ENCODE data around the gene GPHA2.
A peak's percentile ranks its signal among the peaks of the same experiment; 100 is the strongest.

The GPHA2 gene

GRCh38 chr11:64909653-64910343, 25.9 kb downstream of the GPHA2 start:
- no peak for DNase-seq

- DNase-seq: no peak
These were observed 26.9 kb downstream of the GPHA2 start for GRCh38 chr11:64908766-64909165.

GRCh38 chr11:64906314-64906635, 29.4 kb downstream of the GPHA2 start:
- DNase-seq: no peak

- DNase-seq: no peak
These were observed 30.0 kb downstream of the GPHA2 start for GRCh38 chr11:64905516-64906313.

- no peak for DNase-seq
These were observed 32.3 kb downstream of the GPHA2 start for GRCh38 chr11:64903291-64903833.

GRCh38 chr11:64902102-64902900, 33.4 kb downstream of the GPHA2 start:
- DNase-seq: no peak

GRCh38 chr11:64900774-64901173, 34.9 kb downstream of the GPHA2 start:
- DNase-seq: no peak

- no peak for DNase-seq
These were observed 35.4 kb downstream of the GPHA2 start for GRCh38 chr11:64900263-64900678.

GRCh38 chr11:64898541-64898940, 37.2 kb downstream of the GPHA2 start:
- DNase-seq: no peak

- DNase-seq: no peak
These were observed 37.6 kb downstream of the GPHA2 start for GRCh38 chr11:64898076-64898445.

- DNase-seq: no peak
These were observed 38.2 kb downstream of the GPHA2 start for GRCh38 chr11:64897381-64898075.

- DNase-seq: no peak
These were observed 39.2 kb downstream of the GPHA2 start for GRCh38 chr11:64896448-64897022.

- DNase-seq: no peak
These were observed 40.8 kb downstream of the GPHA2 start for GRCh38 chr11:64894812-64895452.

GRCh38 chr11:64894070-64894811, 41.5 kb downstream of the GPHA2 start:
- DNase-seq: peak; percentile 80

GRCh38 chr11:64893194-64894069, 42.3 kb downstream of the GPHA2 start:
- no peak for DNase-seq

- no peak for DNase-seq
These were observed 42.9 kb downstream of the GPHA2 start for GRCh38 chr11:64892838-64893193.

GRCh38 chr11:64892411-64892831, 43.3 kb downstream of the GPHA2 start:
- no peak for DNase-seq

GRCh38 chr11:64891880-64892279, 43.8 kb downstream of the GPHA2 start:
- no peak for DNase-seq

- DNase-seq: no peak
These were observed 44.4 kb downstream of the GPHA2 start for GRCh38 chr11:64891215-64891848.

- no peak for DNase-seq
These were observed 45.2 kb downstream of the GPHA2 start for GRCh38 chr11:64890522-64890939.
